Fibroblast of villous mesenchyme (primary cell): ENCODE data around the gene SLIT3. TPM values are rescaled to one million over a fixed set of nuclear protein-coding genes. Genes with fewer than 3 reads are reported as not detected.

ENCODE experiments used
- DNase-seq: peaks from one replicate; pipeline ENCODE4 v3.0.0-alpha.2; 2010; ENCODE audit warnings: low read depth
- H3K4me3 ChIP-seq: 2 replicates; pipeline ENCODE4 v1.5.1; 2011; ENCODE audit warnings: low read depth, mild to moderate bottlenecking, low read length
- CTCF ChIP-seq: IDR thresholded peaks from 2 replicates; pipeline ENCODE4 v1.5.1; 2012; ENCODE audit warnings: low read depth, mild to moderate bottlenecking, low read length; ENCODE audit not compliant: insufficient read depth
- total RNA-seq: library from RNA; depleted of rRNA; stranded (reverse); fragments of >200 nt; gene quantifications from 2 replicates; pipeline ENCODE4 v1.2.3, GENCODE V29; 2012

SLIT3 gene
- total RNA-seq, 1 donor = under 0.01 TPM

- TF ChIP-seq CTCF = no peak
- no peak for DNase-seq
- H3K4me3 ChIP-seq = no peak overlapping the region
Measured at GRCh38 chr5:169168280-169168679, 132.7 kb downstream of the SLIT3 start.

- no peak overlapping the region for H3K4me3 ChIP-seq
- DNase-seq = no peak
- no peak for TF ChIP-seq CTCF
Measured at GRCh38 chr5:169166078-169166477, 134.9 kb downstream of the SLIT3 start.

DNA sequence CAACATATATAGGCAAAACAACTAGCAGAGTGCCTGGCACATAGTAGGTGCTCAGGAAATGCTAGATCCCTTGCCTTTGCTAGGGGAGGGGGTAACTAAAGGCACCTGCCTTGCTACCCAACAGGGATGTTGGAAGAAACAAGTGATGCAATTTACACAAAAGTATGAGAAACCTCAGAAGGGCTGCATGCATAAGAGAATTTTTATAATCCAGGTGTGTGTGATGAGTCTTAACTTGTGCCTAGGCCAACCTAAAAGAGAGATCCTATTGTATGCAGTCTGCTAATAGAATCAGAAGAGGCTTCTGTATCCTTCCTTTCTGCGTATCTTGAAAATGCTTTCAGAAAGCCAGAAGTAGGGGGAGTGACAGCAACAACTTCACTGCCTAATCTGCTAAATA lies 135.9 kb downstream of the SLIT3 start:
- no peak for TF ChIP-seq CTCF
- H3K4me3 ChIP-seq = no peak overlapping the region
- no peak for DNase-seq

- TF ChIP-seq CTCF = no peak
- no peak for DNase-seq
- H3K4me3 ChIP-seq = no peak overlapping the region
Measured at GRCh38 chr5:169164481-169164925, 136.4 kb downstream of the SLIT3 start.

DNA sequence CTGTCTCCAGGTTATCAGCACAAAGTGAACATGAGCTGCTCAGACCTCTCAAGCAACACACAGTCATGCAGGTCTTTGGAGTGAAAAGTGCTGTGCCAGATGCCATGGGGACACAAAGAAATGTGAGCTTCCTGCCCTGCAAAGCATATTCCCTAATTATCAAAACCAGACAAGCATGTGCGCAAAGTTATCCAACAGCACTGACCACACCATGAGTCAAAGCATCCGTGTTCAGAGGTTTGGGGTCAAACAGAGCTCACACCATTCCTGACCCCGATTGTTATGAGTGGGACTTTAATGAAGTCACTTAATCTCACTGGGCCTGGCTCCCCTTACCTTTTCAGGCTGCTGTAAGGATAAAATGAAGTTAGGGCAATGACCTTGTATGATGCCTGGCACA lies 138.5 kb downstream of the SLIT3 start:
- no peak for DNase-seq
- no peak overlapping the region for H3K4me3 ChIP-seq
- no peak for TF ChIP-seq CTCF

DNA sequence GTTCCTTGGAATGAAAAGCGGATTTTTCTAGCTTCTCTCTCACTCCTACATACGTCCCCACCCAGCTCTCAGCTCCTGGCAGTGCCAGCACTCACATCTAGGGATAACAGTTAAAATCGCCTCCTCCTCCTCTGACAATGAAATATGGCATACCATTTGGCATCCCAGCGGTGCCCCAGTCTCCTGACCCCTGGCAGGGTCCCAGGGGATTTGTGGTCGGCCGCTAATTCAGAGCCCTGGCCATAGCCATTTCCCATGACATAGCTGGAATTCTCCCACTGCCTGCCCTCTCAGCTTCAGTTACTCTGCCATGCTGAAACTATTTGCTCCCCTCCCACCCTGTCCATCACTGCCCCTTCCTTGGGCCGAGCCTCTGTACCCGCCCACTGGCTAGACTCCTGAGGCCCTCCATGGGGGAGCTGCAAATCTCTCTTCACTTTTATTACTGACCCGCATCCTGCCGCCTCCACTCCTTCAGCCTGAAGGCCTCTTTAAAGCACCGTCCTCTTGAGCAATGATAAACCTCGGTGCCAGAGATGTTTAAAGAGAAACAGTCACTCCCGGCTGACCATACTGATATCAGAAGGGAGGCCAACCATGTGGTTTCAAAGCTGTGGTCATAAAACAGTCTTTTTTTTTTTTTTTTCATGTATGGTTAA lies 139.8 kb downstream of the SLIT3 start:
- DNase-seq = peak; percentile 71
- H3K4me3 ChIP-seq = no peak overlapping the region
- TF ChIP-seq CTCF = no peak

DNA sequence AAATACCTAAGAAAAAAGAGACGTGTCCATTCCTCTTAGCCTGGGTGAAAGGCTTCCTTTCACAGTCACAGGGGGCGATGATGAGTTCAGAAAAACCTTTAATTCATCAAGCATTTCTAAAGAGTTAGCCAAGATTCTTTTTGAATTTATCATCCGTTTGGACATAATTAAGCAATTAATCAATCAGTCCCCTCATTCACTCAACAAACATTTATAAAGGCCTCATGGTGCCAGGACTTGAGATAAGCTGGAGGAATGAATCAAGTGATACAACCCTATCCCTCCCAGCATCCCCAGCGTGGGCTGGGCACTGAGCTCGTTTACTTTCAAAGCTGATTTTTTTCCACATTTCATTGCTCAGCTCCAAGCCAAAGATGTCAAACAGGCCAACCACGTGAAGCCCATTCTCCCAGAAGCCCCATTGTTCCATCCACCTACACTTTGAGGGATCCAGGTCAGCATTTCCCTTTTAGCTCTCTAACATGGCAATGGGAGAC lies 140.5 kb downstream of the SLIT3 start:
- no peak for DNase-seq
- TF ChIP-seq CTCF = no peak
- no peak overlapping the region for H3K4me3 ChIP-seq
